Peyer's patch (tissue), 4 donors: ENCODE results near the gene CRTC2.

ENCODE experiments used
- POLR2A ChIP-seq, 2 donors: fragments of 450-650 bp; IDR thresholded peaks; one replicate each; pipeline ENCODE4 v1.5.1; 2017; ENCODE audit warnings: antibody characterized with exemption in 2 of 2, mild to moderate bottlenecking in 2 of 2, moderate library complexity in 2 of 2
- TF ChIP-seq, protein P1 (sequence below), 6 experiments: fragments of 450-650 bp in 4 of 6; fragments of 200-600 bp in 2 of 6; sonication (generic) in 1 of 6; IDR thresholded peaks; one replicate each; pipeline ENCODE4 v1.5.1; 2017 to 2019; ENCODE audit warnings: antibody characterized with exemption in 6 of 6, mild to moderate bottlenecking in 3 of 6, moderate library complexity in 1 of 6

DNA sequence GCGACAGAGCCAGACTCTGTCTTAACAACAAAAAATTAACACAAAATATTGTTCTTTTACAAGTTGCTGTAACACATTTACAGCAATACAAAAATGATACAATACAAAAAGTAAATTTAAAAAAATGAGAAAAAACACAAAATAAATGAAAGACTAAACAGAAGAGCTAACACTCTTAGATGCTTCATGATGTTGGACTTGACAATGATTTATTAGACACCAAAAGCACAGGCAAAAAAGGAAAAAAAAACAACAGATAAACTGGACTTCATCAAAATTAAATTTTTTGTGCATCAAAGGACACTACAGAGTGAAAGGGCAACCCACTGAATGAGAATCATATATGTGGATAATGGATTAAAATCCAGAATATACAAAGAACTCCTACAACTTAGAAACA is 52.0 kb downstream of the CRTC2 start:
- no peak for TF ChIP-seq POLR2A (IDR thresholded peaks at IDR 0.05)
- TF ChIP-seq, protein P1, sequence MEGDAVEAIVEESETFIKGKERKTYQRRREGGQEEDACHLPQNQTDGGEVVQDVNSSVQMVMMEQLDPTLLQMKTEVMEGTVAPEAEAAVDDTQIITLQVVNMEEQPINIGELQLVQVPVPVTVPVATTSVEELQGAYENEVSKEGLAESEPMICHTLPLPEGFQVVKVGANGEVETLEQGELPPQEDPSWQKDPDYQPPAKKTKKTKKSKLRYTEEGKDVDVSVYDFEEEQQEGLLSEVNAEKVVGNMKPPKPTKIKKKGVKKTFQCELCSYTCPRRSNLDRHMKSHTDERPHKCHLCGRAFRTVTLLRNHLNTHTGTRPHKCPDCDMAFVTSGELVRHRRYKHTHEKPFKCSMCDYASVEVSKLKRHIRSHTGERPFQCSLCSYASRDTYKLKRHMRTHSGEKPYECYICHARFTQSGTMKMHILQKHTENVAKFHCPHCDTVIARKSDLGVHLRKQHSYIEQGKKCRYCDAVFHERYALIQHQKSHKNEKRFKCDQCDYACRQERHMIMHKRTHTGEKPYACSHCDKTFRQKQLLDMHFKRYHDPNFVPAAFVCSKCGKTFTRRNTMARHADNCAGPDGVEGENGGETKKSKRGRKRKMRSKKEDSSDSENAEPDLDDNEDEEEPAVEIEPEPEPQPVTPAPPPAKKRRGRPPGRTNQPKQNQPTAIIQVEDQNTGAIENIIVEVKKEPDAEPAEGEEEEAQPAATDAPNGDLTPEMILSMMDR (IDR thresholded peaks at IDR 0.05): no peak
